HG03469 (cell line): Measurements from ENCODE around the gene RAP1GAP.

Source experiments
- ATAC-seq: cut with Tn5 transposase; IDR thresholded peaks from one replicate; pipeline ENCODE4 v1.9.1; 2021; ENCODE audit warnings: mild to moderate bottlenecking, moderate library complexity, moderate number of reproducible peaks; ENCODE audit not compliant: unreplicated experiment

RAP1GAP gene

DNA sequence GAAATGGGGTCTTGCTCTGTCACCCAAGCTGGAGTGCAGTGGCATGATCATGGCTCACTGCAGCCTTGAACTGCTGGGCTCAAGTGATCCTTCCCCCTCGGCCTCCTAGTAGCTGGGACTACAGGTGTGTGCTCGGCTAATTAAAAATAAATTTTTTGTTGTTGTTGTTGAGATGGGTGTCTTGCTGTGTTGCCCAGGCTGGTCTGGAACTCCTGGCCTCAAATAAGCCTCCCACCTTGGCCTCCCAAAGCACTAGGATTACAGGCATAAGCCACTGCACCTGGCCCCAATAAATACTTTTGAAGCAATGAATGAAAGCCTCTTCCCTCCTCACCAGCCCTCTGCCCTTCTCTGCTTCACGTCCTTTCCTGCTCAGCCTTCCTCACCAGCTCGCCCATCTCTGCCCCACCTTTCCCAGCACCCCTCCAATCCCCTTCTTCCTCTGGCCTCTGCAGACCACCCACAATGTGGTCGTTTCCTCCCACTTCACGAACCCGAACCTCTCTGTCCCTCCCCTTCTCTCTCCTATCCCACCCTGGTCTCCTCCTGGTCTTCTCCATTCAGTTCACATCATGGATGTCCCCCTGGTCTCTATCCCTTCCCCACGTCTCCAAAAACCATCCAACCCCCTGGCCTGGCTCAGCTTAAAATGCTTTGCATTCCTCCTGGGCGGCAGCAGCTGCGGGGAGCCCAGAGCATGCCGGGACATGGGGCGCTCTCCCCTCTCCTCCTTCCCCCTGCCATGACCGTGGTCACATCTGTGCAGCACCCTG, 38.4 kb downstream of the RAP1GAP start:
- no peak for ATAC-seq

DNA sequence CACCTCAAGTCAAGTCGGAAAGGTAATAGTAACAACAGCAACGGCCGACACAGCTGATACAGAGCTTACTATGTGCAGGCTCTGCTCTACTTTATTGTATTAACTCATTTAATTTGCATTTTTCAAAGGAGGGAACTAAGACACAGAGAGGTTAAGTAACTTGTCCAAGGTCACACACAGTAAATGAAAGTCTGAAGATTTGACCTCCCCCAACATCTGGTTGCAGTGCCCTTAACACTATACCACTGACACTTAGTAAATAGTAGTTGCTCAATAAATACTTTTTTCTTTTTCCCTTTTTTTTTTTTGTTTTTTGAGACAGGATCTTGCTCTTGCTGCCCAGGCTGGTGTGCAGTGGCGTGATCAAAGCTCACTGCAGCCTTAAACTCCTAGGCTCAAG, 39.2 kb downstream of the RAP1GAP start:
- no peak for ATAC-seq

DNA sequence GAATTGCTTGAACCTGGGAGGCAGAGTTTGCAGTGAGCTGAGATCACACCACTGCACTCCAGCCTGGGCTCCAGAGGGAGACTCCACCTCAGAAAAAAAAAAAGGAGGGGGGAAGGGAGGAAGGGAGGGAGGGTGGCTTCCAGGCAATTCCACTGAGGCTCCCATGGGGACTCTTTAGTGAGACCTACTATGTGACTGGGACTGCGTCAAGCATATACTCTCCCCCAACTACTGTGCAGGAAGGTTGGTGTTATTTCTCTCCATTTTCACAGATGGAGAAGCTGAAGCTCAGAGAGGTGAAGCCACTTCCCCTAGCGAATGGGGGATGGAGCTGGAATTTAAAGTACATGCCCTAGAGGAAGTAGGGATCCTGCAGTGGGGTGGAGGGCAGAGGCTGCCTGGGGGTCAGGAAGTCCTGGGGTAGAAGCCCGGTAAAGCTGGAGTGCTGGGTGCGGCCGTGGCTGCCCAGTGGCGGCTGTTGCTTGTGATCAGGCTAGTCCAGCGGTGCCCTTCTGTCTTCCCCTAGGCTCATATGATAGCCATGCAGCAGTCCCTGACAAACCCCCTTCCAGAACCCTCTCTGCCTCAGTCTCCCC, 40.3 kb downstream of the RAP1GAP start:
- no peak for ATAC-seq

DNA sequence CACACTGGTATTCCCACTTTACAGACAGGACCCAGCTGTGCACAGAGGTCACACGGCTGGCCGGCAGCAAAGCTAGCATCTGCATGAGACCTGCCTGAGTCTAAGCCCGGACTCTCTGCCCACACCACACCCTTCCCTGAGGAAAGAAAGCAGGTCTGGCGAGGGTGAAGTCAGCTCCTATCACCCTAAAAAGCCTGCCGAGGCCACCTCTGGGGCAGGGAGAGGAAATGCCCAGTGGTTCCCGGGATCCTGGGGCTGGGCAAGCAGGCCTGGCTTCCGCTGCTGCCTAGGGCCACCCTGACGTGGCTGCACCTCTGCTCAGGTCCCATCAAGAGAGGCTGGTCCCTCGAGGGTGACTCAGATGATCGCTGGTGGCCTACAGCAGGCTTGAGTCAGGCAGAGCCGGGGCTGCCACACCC, 42.2 kb downstream of the RAP1GAP start:
- no peak for ATAC-seq

DNA sequence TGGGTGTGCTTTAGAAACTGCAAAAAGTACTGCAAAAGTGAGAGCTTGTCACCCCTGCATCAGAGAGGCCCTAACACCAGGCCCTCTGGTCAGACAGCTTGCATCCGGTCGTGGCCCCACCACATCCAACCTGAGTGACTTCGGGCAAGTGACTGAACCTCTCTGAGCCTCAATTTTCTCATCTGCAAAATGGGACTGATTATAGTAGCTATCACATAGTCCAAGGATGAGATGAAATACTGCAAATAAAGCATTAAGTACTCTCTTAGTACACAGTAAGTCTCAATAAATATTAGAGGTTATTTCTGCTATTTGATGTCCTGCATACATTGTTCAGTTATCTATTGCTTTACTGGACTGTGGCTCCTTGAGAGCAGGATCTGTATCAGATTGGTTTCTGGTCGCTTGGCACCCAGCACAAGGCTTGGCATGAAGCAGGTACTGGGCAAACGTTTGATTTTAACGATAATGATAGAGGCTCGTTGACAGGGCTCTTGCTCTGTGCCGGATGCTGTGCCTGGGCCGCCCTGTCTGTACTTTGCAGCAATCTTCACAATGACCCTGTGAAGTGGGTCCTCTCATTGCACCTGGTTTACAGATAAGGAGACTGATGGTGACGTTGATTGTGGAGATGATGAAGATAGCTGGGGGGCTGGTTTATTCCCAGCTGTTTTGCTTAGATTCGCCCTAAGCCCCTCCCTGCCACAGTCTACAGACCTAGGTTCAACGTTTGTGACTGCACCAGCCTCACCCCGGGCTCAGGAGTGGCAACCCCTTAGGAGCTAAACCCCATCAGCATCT, 43.6 kb downstream of the RAP1GAP start:
- ATAC-seq, result no peak

DNA sequence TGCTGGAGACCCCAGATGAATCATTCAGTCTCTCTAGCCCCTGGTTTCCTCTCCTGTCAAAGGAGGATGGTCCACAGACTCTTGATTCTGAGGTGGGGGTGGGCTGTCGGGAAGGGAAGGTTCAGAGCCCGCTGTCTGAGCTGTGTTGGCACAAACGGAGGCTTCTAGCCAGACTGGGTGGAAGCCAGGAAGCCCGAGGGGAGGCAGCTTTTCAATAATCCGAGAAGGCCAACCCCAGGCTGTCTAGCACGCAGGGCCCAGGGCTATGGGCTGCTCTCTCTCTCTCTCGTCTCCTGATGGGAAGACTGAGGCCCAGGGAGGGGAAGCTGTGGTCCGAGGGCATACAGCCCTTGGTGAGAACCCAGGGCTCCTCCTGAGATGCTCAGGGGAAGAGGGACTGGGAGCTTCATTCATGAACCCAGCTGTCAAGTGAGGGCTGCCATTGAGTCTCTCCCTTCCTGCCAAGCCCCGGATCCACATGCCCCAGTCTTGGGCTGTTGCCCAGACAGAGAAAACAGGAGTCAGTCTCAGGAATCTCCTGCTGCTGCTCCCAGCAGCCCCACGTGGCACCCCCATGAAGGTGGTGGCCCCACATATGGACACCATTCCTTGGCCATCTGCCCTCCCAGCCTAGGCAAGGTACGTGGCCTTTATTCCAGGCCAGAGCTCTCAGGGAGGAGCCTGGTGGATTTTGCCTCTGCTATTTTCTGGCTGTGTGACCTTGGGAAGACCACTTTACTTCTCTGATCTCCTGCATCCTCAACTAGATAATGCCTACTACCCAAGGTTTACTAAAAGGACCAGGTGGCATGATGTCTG, 44.4 kb downstream of the RAP1GAP start:
- no peak for ATAC-seq

DNA sequence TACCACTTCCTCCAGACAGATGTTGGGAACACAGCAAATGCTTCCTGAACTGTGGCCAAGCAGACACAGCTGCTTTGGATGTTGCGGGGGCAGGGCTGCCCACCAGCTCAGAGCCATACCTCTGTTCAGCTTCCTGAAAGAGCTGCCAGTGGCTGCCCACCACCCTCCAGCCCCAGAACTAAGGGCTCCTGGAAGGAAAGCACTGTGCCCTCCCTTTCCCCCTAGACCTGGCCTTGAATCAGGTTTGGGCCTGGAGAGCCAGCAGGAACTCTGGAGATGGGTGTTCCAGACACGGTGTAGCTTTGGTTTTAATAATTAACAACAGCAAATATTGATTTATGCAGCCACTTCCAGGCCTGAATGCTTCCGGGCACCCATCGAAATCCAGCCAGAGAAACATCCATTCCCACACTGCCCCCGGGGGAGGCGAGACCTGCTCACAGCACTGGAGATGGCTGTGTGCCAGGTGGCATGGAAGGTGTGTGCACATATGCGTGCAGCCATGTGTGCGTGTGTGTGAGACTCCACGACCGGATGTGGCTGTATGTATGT, 45.7 kb downstream of the RAP1GAP start:
- ATAC-seq, result no peak

DNA sequence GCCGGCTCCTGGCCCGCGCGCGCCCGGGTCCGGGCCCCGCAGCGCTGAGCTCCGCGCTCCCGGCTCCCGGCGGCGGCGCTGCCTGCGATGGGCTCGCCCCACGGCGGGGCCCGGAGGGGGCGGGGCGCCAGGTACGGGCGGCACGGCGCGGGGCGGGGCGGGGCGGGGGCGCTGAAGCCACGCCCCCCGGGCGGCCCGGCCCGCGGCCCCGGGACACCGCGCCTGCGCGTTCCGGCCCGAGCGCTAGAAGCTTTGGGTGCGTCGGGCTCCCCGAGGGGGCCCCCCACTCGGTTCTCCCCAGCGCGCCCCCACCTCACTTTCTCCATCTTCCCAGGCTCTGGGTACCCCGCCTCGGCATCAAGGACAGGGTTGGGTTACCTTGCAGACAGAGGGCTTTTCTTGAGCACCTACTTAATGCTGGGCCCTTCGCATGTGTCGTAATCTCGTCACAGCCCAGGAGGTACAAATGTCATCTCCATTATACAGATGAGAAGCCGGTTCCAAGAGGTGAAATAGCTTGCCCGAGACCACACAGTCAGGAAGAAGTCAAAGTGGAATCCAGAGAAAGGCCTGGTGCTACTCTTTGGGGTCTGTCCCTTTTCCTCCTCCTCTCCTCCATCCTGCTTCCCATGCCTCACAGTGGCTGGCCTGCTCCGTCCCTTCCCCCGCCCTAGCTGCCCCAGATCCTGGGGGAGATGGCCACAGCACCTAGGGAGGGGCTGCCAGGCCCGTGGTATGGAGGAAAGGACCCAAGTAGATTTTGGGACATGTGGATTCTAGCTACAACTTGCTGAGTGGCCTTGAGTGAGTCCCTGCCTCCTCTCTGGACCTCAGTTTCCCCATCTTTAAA, 46.5 kb downstream of the RAP1GAP start:
- no peak for ATAC-seq

DNA sequence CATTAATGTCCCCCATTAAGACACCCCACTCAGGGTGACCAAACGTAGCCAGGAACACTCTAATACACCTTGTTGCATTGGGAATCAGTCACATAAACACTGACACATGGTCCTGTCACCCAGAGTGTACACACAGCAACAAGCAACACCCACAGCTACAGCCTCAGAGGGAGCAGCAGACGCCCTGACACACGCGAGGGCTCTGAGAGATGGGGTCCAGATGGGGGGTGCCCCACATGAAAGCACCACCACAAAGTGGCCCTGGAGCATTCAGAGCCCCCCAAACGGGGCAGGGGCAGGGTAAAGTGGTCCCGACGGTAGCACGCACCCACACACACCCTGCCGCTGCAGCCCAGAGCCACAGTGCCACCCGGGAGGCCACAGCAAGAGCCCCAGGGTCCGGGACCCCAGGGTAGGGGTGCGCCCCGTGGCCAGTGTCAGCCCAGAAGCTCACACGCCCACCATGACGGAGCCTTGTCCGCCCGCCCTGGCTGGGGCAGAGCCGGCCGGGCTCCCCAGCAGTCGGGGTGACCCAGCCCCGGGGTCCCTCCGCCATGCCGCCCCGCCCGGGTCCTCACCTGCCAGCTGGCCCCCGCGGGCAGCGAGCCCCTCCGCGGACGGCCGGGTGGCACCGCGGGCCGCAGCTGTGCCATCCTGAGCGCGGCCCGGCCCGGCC, 47.3 kb downstream of the RAP1GAP start:
- ATAC-seq, result no peak

DNA sequence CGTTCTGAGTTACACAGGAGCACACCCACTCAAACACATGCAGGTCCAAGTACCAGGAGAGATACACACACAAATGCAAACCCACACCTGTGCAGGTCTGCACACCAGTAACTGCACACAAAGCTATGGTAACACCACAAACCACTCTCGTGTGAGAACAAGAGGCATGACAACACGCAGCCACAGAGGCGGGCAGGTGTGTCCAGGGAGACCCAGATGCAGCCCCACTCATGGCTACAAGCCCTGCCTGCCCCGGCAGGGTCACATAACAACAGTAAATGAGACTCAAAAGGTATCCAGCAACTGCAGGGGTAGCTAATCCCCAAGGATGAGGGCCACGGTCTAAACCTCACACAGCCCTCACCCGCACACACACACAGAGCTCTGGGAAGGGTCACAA, 48.1 kb downstream of the RAP1GAP start:
- ATAC-seq, result no peak

DNA sequence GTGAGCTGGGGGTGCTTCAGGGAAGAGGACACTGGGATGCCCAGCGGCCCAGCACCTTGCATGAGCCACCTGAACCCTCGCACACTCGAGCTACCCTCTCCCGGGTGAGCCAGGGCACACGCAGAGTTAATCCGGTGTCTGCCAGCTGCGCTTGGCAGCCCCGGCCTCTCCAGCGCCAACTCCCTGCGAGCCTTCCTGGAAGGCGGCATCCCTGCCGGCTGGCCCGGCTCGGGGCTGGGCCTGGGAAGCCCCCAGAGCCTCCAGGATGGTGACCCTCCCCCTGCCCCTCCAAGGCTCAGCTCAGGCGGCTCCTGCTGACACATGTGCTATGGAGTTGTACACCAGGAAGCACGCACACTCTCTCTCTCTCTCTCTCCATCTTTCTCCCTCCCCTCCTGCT, 48.7 kb downstream of the RAP1GAP start:
- ATAC-seq, result no peak

DNA sequence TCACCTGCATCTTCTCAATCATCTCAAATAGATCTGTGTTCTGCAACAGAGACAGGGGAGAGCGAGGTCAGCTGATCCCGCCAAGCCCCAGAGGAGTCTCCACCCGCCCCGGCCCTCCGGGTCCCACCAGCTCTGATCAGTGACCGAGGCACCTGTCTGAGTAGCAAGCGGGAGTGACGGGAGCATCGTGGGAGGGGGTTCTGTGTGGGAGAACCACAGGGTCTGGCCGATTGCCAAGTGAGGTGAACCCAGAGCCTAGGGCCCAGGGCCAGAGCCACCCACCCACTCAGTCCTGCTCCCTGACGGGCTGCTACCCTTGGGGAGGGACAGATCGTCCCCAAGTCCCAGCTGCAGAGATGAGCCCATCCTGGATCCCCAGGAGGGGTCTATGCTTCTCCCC, 49.1 kb downstream of the RAP1GAP start:
- no peak for ATAC-seq

DNA sequence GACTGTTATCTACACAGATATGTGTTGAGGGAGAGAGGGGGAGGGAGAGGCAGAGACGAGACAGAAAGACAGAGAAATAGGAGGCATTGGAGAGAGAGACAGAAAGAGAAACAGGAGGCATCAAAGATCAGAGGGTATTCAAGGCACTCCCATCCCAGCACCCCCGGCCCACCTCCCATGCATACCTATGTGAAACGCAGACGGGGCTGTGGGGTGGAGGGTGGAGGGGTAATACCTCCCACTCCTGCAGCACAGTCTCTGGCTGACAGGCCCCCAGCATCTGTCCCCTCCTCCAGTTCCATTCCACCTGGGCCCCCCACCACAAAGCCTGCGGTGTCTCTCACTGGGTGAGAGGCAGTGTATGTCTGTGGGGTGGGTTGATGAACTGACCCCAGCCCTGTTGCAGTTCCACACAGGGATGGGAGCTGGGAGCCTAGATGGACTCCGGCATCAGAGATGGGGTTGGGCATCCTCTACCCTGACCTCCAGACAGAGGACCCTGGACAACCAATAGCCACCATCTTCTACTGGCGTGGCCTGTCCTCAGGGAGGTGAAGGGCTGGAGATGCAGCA, 49.7 kb downstream of the RAP1GAP start:
- ATAC-seq, result no peak

DNA sequence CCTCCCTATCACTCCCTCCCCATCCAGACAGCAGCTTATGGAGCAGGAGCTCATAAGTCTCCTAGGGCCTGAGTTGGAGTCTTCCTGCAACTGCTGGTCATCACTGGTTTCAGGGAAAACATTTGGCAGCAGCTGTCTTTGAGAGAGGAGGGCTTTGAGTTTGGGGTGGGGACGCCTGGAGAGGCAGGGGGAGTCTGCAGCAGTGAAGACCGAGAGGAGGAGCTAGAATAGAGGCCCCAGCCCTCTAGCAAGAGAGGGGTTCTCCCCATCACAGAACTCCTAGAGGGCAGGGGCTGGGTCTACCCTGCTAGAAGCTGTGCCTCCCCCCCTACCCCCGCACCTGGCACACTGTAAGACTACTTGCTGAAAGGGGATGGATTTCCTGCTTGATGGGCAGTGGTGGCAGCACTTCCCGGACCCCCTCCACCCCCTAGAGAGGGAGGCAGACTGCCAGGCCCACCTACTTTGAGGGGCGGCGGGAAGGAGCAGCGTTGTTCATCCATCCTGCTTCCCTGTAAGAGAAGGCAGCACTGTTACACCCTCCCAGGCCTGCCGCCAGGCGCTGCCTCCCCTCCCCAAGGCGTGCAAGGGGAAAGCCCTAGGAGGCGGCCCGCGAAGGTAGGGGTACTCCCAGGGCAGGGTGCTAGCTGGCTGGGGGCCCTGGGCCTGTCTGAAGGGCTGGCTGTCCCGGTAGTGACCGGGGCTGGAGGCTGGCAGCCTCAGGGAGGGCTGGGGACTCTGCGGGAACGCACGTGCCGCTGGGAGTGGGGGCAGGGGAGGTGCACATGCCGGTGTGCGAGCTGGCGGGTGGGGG, 50.4 kb downstream of the RAP1GAP start:
- no peak for ATAC-seq

DNA sequence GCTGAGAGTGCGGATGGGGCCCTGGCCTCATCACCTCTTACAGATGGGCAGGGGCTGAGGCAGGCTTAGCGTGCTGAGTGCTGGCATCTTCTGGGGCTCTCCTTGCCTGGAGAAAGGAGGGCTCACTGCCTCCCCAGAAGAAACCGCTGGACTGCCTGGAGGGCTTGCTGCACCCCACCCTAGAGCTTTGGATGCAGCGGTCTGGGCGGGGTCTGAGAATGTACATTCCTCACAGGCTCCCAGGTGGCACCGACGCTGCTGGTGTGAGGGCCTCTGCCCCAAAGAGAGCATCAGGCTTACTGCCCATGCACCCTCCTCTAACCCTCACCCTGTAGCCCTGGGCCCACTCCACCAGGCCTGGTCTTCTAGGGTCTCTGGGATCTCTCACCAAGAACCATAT, 51.1 kb downstream of the RAP1GAP start:
- no peak for ATAC-seq

DNA sequence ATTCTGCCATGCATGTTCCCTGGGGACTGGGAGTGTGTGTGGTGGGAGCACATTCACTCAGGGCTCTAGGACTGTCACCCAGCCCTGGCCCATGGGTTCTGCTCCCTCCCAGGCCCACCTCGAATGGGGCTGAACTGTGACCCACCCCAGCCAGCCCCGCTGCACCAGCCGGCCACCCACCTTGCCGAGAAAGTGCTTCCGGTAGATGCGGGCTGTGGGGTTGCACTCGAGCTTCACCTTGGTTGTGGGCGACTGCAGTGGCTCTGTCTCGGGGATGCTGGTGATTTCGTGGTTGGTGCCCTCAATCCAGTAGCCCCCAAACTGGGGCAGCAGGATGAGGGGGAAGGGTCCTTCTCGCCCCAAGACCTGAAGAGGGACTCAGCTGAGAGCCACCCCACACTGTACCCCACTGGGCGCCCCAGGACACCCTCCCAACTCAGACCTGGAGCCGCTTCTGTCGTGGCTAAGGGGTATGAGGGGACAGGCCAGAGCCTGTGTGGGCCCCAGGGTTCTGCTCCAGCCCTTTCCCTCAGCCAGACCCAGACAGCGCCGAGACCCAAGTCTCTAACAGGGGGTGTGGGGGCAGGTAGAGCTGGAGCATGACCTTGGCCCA, 51.9 kb downstream of the RAP1GAP start:
- ATAC-seq, result no peak

DNA sequence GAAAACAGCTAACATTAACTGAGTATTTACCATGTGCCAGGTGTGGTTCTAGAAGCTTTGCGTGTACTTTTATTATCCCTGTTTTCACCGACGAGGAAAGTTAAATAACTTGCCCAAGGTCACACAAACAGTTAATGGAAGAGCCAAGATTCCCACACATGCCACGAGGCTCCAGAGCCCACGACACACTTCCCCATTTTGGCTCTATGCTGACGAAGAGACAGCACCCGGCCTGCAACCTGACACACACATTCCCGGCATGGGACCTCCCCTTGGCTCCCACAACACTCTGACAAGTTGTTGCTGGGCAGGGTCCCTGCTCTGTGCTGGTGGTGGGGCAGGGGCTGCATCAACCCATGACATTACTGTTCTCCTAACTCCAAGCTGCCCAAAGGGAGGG, 52.8 kb downstream of the RAP1GAP start:
- ATAC-seq, result no peak
